GM18951 (cell line): Measurements from ENCODE around the gene TMPRSS11A.

ENCODE experiments used
- POLR2A ChIP-seq: IDR thresholded peaks from 4 replicates; pipeline ENCODE4 v1.6.1; 2011; ENCODE audit warnings: mild to moderate bottlenecking; ENCODE audit not compliant: insufficient read length, insufficient read depth; ENCODE audit errors: extremely low read depth
- in situ Hi-C: fragments of 300-500 bp; cut with MboI; formaldehyde crosslinking; loops from one replicate; pipeline ENCODE4 v1.12.0; 2022; ENCODE audit warnings: low sequenced_read_pairs, mixed read lengths, inconsistent platforms; ENCODE audit not compliant: unreplicated experiment

TMPRSS11A gene

GRCh38 chr4:67907650-67908049 lies 55.6 kb downstream of the TMPRSS11A start:
- no peak for TF ChIP-seq POLR2A
- in situ Hi-C loops = loop anchor here (25.0 kb wide), 1 partner anchor 345 kb away; the partner anchor contains the start of gene STAP1

GRCh38 chr4:67899096-67899495 lies 64.2 kb downstream of the TMPRSS11A start:
- in situ Hi-C loops = no loop called here
- no peak for TF ChIP-seq POLR2A

GRCh38 chr4:67897686-67898085 lies 65.6 kb downstream of the TMPRSS11A start:
- TF ChIP-seq POLR2A = no peak
- in situ Hi-C loops = no loop called here

- in situ Hi-C loops = no loop called here
- TF ChIP-seq POLR2A = no peak
These were observed 66.8 kb downstream of the TMPRSS11A start for GRCh38 chr4:67896421-67897065.

- no peak for TF ChIP-seq POLR2A
These were observed 68.6 kb downstream of the TMPRSS11A start for GRCh38 chr4:67894659-67895058.

GRCh38 chr4:67892905-67893304 lies 70.4 kb downstream of the TMPRSS11A start:
- no peak for TF ChIP-seq POLR2A
- in situ Hi-C loops = no loop called here

More at GRCh38 chr4:67894659-67895058, 68.6 kb downstream of the TMPRSS11A start:
- in situ Hi-C loops = no loop called here

GRCh38 chr4:67892253-67892652 lies 71.0 kb downstream of the TMPRSS11A start:
- no peak for TF ChIP-seq POLR2A
- in situ Hi-C loops = no loop called here

- in situ Hi-C loops = no loop called here
- TF ChIP-seq POLR2A = no peak
These were observed 71.6 kb downstream of the TMPRSS11A start for GRCh38 chr4:67891645-67892044.

- no peak for TF ChIP-seq POLR2A
- in situ Hi-C loops = no loop called here
These were observed 77.0 kb downstream of the TMPRSS11A start for GRCh38 chr4:67886281-67886680.

- in situ Hi-C loops = no loop called here
These were observed 77.5 kb downstream of the TMPRSS11A start for GRCh38 chr4:67885762-67886161.

GRCh38 chr4:67884701-67885100 lies 78.6 kb downstream of the TMPRSS11A start:
- in situ Hi-C loops = no loop called here
- no peak for TF ChIP-seq POLR2A

More at GRCh38 chr4:67885762-67886161, 77.5 kb downstream of the TMPRSS11A start:
- no peak for TF ChIP-seq POLR2A

- in situ Hi-C loops = no loop called here
- no peak for TF ChIP-seq POLR2A
These were observed 79.4 kb downstream of the TMPRSS11A start, which contains the start of gene TMPRSS11D for GRCh38 chr4:67883902-67884301. Gene TMPRSS11D (minus strand): TSS chr4:67884002. CDS start chr4:67883933, 69 bp downstream.

GRCh38 chr4:67883458-67883857 lies 79.8 kb downstream of the TMPRSS11A start:
- in situ Hi-C loops = no loop called here
- no peak for TF ChIP-seq POLR2A

- no peak for TF ChIP-seq POLR2A
- in situ Hi-C loops = no loop called here
These were observed 82.3 kb downstream of the TMPRSS11A start for GRCh38 chr4:67880866-67881610.
